GM12872 (cell line): ENCODE data around the gene ADGRL1.

ENCODE experiments used
- TF ChIP-seq, protein P1 (sequence below): IDR thresholded peaks from 3 replicates; pipeline ENCODE4 v1.5.1; 2011; ENCODE audit warnings: low read depth, mild to moderate bottlenecking, low read length, moderate library complexity; ENCODE audit not compliant: insufficient read depth

The ADGRL1 gene

DNA sequence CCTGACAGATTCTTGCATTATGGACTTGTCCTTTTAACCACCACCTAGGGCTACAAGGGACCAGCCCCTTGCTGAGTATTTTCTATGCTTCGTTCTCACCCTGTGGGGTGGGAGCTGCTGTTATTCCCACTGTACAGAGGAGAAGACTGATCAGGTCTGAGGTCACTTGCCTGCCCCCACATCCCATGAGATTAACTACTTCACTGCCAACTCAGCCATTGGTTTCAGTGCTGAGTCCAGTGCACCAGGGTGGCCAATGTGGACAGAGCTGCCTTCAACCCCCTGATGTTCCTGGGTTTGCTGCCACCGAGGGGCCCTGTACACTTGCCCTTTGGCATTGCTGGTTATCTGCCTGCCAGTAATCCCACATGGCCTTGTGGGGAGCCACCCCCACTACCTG lies 95.3 kb downstream of the ADGRL1 start:
- TF ChIP-seq, protein P1, sequence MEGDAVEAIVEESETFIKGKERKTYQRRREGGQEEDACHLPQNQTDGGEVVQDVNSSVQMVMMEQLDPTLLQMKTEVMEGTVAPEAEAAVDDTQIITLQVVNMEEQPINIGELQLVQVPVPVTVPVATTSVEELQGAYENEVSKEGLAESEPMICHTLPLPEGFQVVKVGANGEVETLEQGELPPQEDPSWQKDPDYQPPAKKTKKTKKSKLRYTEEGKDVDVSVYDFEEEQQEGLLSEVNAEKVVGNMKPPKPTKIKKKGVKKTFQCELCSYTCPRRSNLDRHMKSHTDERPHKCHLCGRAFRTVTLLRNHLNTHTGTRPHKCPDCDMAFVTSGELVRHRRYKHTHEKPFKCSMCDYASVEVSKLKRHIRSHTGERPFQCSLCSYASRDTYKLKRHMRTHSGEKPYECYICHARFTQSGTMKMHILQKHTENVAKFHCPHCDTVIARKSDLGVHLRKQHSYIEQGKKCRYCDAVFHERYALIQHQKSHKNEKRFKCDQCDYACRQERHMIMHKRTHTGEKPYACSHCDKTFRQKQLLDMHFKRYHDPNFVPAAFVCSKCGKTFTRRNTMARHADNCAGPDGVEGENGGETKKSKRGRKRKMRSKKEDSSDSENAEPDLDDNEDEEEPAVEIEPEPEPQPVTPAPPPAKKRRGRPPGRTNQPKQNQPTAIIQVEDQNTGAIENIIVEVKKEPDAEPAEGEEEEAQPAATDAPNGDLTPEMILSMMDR, result no peak

- TF ChIP-seq, protein P1, result no peak
Observed at GRCh38 chr19:14107581-14108461, 98.1 kb downstream of the ADGRL1 start.

DNA sequence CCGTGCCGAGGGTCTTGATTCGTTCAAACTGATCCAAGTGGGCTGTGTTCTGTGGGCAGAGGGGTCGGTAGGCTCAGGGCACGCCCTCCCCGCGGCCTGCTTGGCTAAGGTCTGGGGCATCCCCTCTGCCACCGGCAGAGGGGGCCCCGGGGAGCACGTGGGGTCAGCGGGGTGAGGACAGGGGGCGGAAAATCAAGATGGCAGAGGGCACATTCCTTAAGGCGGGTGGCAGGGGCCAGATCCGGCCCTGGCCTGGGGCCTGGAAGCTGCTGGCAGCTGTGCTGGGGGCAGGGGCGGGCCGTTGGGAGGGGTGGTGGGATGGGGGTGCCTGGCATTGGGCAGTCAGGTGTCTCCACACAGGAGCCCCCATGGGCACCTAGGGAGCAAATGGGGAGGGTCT lies 99.1 kb downstream of the ADGRL1 start:
- TF ChIP-seq, protein P1, result no peak

DNA sequence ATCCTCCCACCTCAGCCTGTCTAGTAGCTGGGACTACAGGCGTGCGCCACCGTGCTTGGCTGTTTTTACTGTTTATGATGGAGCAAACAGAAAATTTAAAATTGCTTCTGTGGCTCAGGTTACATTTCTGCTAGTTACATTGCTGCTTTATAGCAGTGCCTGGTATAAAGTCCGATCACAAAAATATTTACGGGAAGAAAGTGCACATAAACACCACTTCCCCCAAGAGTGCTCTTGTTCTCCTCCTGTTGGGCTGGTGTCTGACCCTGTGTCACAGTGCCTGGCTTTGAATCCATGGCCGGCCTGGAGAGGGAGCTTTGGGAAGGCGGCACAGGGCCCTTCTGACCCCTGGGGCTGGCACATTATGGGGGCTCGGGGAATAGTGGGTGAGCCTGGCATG lies 100.3 kb downstream of the ADGRL1 start:
- TF ChIP-seq, protein P1, result no peak

DNA sequence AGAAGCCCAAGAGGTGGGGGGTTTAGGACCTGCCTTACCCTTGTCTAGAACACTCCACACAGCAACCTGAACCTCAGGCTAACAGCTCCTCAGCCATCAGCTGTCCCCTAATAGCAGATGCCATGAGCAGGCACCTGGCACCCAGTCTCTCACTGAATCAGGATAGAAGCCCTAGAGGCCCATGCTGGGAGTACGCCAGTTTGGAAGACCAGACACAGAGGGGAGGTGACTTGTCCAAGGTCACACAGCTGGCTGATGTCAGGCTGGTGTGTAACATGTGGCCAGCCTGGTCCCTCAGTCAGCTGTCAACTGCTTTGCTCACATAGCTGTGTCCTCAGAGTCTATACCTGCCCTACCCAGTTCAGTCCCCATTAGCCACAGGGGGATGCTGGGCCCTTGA lies 102.7 kb downstream of the ADGRL1 start:
- TF ChIP-seq, protein P1, result peak; percentile 15; the same call in 1 of the 3 replicates

DNA sequence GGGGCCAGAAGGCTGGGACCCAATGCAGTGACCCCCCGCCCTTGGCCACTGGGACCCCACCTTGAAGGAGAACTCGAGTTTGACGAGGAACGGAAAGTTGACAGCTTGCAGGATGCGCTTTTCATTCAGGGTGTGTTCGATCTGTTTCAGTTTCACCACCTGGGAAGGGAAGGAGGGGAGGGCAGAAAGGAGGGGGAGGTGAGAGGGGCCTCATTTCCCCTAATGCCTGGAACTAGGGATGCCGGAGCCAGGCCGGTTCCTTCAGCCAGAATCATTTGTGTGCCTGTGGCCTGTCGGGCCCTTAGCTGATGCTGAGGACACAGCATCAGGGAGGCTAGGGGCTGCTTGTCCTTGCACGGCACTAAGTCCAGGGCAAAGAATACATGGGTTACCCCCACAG lies 103.2 kb downstream of the ADGRL1 start:
- TF ChIP-seq, protein P1, result no peak

- TF ChIP-seq, protein P1, result no peak
Observed at GRCh38 chr19:14102102-14102696, 103.8 kb downstream of the ADGRL1 start.
